SK-N-SH (cell line): Measurements from ENCODE around the gene ATG16L2.

Source experiments
- CHD2 ChIP-seq: fragments of 150-350 bp; IDR thresholded peaks from 2 replicates; pipeline ENCODE4 v1.6.1; 2018; ENCODE audit warnings: low read length; ENCODE audit not compliant: partially characterized antibody
- ELF1 ChIP-seq: IDR thresholded peaks from 2 replicates; pipeline ENCODE4 v1.4.0; 2012
- EP300 ChIP-seq, 2 experiments: IDR thresholded peaks; 2 replicates each; pipeline versions ENCODE4 v1.4.0 to v1.6.1; 2012; ENCODE audit warnings: borderline replicate concordance in 1 of 2, low read depth in 1 of 2, low read length in 1 of 2
- EZH2phosphoT487 ChIP-seq: fragments of 200-600 bp; sonication (generic); IDR thresholded peaks from 2 replicates; pipeline ENCODE4 v1.6.1; 2017; ENCODE audit warnings: low read depth, mixed run types, mild to moderate bottlenecking, antibody characterized with exemption, moderate library complexity, borderline replicate concordance
- FOXJ3 ChIP-seq: sonication (generic); formaldehyde crosslinking; IDR thresholded peaks from 2 replicates; pipeline ENCODE4 v1.5.1; 2020; ENCODE audit warnings: mild to moderate bottlenecking, missing genetic modification reagents
- POLR2AphosphoS5 ChIP-seq: IDR thresholded peaks from 2 replicates; pipeline ENCODE4 v1.6.1; 2012; ENCODE audit warnings: low read depth, low read length
- RAD21 ChIP-seq: IDR thresholded peaks from 2 replicates; pipeline ENCODE4 v1.6.1; 2012; ENCODE audit warnings: mild to moderate bottlenecking, low read length
- RCOR1 ChIP-seq: fragments of 150-350 bp; IDR thresholded peaks from 2 replicates; pipeline ENCODE4 v1.6.1; 2017; ENCODE audit warnings: antibody characterized with exemption, low read length
- SIN3A ChIP-seq: IDR thresholded peaks from 2 replicates; pipeline ENCODE4 v1.6.1; 2012; ENCODE audit warnings: low read depth, mild to moderate bottlenecking, low read length, moderate library complexity, borderline replicate concordance
- TEAD4 ChIP-seq: IDR thresholded peaks from 2 replicates; pipeline ENCODE4 v1.4.0; 2012; ENCODE audit warnings: mild to moderate bottlenecking, borderline replicate concordance; ENCODE audit not compliant: insufficient read depth
- TF ChIP-seq, protein P1 (sequence below): fragments of 200-600 bp; sonication (generic); IDR thresholded peaks from 2 replicates; pipeline ENCODE4 v1.6.1; 2017; ENCODE audit warnings: antibody characterized with exemption, mild to moderate bottlenecking, moderate library complexity
- TF ChIP-seq, protein P2 (sequence below): IDR thresholded peaks from 2 replicates; pipeline ENCODE4 v1.4.0; 2012; ENCODE audit warnings: low read depth
- TF ChIP-seq, protein P3 (sequence below): fragments of 150-350 bp; IDR thresholded peaks from 2 replicates; pipeline ENCODE4 v1.6.1; 2016; ENCODE audit warnings: mild to moderate bottlenecking, low read depth, low read length
- TF ChIP-seq, protein P4 (sequence below): IDR thresholded peaks from 2 replicates; pipeline ENCODE4 v1.4.0; 2012; ENCODE audit warnings: low read depth, borderline replicate concordance

DNA sequence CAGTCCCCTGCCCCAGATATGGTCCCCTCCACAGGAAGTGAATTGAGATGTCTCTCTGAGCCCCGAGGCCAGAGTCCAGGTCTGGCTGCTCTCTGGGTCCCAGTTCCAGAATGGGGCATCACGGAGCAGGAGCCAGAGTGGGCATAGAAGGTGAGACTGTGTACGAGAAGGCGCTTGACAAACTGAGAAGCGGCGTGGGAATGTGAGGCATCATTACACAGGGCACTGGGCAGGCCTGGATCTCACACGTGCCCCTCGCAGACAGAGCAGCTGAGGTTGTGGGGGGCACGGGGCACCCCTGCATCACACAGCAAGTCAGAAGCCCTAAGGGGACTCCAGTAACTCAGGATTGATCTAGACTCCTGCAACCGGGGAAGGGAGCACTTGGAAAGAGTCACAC lies 29.5 kb upstream of the ATG16L2 start:
- TF ChIP-seq, protein P1, sequence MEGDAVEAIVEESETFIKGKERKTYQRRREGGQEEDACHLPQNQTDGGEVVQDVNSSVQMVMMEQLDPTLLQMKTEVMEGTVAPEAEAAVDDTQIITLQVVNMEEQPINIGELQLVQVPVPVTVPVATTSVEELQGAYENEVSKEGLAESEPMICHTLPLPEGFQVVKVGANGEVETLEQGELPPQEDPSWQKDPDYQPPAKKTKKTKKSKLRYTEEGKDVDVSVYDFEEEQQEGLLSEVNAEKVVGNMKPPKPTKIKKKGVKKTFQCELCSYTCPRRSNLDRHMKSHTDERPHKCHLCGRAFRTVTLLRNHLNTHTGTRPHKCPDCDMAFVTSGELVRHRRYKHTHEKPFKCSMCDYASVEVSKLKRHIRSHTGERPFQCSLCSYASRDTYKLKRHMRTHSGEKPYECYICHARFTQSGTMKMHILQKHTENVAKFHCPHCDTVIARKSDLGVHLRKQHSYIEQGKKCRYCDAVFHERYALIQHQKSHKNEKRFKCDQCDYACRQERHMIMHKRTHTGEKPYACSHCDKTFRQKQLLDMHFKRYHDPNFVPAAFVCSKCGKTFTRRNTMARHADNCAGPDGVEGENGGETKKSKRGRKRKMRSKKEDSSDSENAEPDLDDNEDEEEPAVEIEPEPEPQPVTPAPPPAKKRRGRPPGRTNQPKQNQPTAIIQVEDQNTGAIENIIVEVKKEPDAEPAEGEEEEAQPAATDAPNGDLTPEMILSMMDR = no peak
- no peak for TF ChIP-seq RCOR1
- TF ChIP-seq CHD2 = no peak
- TF ChIP-seq ELF1 = no peak
- TF ChIP-seq, protein P2, sequence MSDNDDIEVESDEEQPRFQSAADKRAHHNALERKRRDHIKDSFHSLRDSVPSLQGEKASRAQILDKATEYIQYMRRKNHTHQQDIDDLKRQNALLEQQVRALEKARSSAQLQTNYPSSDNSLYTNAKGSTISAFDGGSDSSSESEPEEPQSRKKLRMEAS = no peak
- no peak for TF ChIP-seq RAD21
- no peak for TF ChIP-seq POLR2AphosphoS5
- TF ChIP-seq FOXJ3 (CRISPR knock-in tag) = no peak
- TF ChIP-seq, protein P3, sequence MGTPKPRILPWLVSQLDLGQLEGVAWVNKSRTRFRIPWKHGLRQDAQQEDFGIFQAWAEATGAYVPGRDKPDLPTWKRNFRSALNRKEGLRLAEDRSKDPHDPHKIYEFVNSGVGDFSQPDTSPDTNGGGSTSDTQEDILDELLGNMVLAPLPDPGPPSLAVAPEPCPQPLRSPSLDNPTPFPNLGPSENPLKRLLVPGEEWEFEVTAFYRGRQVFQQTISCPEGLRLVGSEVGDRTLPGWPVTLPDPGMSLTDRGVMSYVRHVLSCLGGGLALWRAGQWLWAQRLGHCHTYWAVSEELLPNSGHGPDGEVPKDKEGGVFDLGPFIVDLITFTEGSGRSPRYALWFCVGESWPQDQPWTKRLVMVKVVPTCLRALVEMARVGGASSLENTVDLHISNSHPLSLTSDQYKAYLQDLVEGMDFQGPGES = no peak
- TF ChIP-seq EZH2phosphoT487 = no peak
- no peak for TF ChIP-seq SIN3A
- no peak for TF ChIP-seq EP300 (IDR thresholded peaks at IDR 0.05; ENCODE audit: borderline replicate concordance in 1 of 2, low read depth in 1 of 2, low read length in 1 of 2)
- no peak for TF ChIP-seq TEAD4
- TF ChIP-seq, protein P4, sequence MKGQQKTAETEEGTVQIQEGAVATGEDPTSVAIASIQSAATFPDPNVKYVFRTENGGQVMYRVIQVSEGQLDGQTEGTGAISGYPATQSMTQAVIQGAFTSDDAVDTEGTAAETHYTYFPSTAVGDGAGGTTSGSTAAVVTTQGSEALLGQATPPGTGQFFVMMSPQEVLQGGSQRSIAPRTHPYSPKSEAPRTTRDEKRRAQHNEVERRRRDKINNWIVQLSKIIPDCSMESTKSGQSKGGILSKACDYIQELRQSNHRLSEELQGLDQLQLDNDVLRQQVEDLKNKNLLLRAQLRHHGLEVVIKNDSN = no peak
